GM21825 (cell line): Measurements from ENCODE around the gene CCDC88C.

Experiments
- ATAC-seq: cut with Tn5 transposase; IDR thresholded peaks from one replicate; pipeline ENCODE4 v1.9.1; 2021; ENCODE audit warnings: mild to moderate bottlenecking, moderate library complexity; ENCODE audit not compliant: unreplicated experiment

The CCDC88C gene

DNA sequence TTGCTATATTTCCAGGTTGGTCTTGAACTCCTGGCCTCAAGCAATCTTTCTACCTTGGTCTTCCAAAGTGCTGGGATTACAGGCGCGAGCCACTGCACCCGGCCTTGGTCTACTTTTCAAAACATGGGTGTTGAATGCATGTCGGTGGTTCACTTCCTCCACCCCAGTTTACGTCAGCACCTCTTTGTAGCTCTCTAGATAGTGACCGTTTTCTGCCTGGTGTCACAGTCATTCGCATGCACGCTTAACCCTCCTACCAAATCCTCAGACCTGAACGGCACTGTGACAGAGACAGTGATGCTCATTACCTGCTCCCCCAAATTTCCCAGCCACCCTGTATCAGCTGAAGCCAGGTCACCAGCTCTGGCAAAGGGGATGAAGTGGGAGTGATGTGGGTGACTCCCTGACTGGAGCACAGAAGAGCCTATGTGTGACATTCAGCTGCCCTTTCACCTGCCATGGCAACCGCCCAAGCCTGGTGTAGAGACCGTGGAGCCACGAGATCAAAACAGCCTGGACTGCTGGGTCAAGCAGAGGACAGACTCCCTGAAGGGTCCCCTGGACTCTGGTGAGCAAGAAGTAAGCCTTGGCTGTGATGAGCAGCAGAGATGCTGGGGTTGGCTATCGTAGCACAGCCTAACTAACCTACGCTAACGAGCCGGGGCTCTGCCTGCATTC is 106.9 kb downstream of the CCDC88C start:
- no peak for ATAC-seq

DNA sequence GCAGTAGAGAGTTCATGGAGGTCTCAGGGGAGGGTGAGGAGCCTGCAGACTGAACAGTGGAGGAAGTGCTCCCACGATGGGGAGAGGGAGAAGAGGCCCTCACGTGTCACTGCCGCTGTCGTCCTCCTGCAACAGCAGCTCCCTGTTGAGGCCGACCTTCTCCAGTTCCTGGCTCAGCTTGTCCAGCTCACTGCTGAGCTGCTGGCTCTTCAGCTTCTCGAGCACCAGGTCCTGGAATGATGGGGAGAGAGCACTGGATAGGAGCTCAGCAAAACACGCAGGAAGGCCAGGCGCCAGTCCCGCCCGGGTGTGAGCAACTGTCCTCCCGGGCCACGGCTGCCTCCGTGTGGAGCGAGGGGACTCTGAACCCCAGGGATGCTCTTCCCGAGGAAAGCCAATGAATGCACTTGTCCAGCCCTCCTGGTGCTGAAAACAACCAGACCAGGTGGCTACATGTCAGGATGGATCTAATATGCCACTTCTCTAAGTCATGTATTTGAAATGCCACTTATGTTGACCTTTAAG is 107.8 kb downstream of the CCDC88C start:
- ATAC-seq = no peak

DNA sequence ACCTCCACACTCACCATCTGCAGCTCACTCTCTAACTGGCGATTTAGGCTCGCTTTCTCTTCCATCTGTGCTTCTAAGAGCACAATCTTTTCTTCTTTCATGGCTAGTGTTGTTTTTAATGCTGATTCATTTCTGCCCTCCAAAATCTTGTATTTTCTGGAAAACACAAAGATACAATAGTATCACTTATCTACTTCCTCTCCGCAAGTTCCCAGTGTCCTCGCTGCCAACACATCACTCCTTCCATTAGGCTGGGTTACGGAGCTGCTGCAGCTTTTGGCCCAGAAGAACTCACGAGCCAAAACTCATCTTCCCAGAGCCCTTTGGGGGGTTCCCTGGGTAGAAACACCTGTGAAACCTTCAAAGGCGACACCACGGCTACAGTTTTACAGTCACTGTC is 109.3 kb downstream of the CCDC88C start:
- no peak for ATAC-seq

DNA sequence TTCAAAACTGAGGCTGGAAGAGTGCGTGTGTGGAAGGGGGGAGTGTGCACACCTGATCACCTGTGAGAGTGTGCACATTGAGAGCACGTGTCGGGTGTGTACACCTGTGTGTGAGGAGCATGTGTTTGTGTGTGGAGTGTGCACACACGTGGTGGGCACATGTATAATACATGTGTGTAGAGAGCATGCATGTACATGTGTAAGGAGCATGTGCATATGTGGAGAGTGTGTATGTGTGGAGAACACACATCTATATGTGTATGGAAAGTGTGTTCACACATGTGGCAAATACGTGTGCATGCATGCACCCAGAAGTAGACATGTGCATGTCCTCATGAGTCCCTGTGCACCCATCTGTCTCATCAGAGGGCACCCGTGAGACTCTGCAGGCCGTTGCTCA is 110.0 kb downstream of the CCDC88C start:
- no peak for ATAC-seq

DNA sequence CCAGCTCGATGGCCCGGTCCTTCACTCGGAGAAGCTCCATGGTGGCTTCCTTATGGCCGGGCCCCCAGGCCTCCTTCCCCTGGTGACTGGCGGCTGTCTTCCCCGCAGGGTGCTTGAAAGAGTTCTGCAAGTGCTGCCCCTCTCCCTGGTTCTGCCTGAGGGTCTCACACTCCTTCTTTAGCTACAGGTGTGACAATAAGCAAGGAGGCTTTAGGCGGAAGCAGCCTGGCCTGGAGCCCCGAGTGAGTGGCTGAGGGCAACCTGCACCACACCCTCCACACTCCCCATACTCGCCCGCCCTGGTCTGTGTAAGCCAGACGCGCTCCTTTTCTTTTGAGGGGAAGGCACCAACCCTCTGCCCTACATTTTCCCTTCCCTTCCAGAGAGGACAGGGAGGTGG is 110.6 kb downstream of the CCDC88C start:
- no peak for ATAC-seq

DNA sequence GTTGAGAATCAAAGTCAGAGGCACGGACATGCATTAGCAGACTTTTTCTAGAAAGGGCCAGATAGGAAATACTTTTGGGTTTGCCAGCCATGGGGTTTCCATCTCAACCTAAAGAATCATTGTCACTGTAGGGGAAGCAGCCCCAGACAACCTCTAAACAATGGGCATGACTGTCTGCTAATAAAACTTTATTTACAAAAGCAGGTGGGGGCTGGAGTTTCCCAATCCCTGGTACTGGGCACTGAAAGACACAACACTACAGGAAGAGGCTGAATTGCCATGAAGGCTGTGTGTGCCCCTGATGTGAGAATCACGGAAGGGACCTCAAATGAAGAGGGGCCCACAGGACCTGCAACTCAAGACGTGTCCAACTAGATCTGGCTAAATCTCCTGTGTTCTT is 111.1 kb downstream of the CCDC88C start:
- ATAC-seq = no peak

DNA sequence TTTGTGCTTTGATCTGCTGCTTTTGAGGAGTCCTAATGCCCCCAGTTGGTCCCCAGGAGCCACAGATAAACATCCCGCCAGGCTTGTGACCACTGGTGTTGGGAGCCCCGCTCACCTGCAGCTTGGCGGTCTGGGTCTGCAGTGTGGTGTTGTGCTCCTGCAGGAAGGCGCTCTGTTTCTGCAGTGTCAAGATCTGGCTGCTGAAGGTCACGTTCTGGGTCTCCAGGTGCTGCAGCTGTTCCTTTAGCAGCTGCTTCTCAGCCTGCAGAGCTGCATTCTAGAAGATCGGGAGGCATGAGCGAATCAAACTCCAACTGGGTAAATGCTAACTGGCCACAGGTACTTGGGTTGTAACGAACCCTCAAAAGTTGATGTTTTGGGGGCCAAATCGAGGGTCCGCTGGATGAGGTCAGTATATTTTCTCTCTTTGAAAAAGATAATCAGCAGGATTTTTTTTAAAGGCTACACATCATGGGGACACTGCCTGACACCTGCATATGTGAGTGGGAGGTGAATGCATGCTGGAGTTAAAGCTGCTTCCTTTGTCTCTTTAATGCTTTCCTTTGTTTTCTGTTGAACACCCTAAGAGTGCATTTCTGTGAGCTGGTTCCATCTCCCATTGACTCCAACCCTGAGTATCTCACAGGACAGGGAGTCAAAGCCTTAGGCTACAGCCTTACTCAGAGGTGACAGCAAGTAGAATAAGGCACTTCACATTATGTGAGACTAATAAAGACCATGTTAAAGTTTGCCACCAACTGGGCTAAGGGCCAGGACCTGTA is 111.8 kb downstream of the CCDC88C start:
- no peak for ATAC-seq

DNA sequence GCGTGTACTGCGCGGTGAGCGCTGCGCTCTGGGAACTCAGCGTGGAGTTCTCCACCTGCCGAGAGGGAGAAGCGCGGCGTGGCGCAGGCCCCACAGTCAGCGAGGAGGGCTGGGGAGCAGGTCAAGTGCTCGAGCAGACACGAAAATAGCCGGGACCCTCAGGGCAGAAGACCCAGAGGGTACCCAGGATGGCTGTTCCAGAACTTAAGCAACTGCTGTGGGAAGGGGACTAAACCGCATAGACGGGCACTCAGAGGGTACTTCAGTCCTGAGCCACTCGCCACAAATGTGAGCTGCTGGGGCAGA is 113.7 kb downstream of the CCDC88C start:
- ATAC-seq = no peak

DNA sequence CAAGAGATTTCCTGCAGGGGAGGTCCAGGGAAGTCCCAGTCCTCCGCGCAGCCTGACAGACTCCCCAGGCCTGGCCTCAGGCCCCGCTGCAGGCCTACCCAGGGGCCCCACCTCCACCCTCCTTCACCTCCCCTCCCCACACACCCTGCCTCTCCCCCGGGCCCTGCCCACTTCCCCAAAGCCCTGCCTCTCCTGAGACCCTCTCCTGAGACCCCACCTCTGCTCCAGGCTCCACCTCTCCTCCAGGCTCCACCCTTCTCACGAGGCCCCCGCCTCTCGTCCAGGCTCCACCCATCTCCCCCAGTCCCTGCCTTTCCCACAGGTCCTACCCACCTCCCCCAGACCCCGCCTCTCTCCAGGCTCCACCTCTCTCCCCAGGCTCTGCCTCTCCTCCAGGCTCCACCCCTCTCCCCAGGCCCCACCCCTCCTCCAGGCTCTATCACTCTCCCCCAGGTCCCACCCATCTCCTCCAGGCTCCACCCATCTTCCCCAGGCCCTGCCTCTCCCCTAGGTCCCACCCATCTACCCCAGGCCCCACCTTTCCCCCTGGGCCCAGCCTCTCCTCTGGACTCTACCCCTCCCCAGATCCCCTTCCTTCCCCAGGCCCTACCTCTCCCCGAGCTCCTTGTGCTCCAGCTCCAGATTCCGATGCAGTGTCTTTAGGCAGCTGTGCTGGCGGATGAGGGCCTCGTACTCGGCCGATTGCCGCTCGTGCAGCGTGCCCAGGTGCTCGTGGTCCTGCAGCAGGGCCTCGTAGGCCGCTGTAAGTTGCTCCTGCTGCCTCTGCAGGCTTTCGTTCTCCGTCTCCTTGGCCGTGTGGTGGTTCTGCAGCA is 114.3 kb downstream of the CCDC88C start:
- ATAC-seq = peak; percentile 66

DNA sequence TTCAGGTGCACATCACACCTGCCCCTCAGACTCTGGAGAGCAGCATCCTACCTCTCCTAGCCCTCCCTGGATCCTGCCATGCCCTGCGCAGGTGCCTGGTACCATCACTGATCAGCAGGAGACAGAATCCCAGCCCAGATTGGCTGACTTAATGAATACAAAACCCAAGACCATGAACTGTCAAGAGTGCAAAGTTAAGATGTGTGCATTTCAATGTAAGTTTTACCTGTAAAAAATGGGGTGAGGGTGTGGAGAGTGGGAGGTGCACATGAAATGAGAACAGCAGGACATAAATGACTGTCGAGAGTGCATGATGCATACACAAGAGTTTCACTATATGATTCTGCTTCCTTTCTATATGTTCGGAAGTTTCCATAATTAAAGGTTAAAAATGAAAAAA is 115.2 kb downstream of the CCDC88C start:
- no peak for ATAC-seq

DNA sequence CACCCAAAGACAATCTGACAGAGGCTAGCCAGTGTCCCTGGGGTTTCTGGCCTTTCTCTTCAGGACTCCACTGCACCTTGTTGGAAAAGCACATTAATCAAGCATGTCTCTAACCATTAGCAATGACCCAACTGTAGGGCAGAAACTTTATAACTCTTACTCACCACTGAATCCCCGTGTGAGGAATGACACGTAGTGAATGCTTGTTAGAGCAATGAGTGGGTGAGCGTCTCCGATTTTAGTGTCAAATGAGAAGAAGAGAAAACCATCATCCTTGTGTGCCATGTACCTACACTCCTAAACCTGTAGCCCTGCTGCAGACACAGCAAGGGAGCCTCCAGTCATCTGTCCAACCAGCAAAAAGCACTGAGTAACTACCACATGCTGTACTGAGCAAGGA is 116.7 kb downstream of the CCDC88C start:
- no peak for ATAC-seq

DNA sequence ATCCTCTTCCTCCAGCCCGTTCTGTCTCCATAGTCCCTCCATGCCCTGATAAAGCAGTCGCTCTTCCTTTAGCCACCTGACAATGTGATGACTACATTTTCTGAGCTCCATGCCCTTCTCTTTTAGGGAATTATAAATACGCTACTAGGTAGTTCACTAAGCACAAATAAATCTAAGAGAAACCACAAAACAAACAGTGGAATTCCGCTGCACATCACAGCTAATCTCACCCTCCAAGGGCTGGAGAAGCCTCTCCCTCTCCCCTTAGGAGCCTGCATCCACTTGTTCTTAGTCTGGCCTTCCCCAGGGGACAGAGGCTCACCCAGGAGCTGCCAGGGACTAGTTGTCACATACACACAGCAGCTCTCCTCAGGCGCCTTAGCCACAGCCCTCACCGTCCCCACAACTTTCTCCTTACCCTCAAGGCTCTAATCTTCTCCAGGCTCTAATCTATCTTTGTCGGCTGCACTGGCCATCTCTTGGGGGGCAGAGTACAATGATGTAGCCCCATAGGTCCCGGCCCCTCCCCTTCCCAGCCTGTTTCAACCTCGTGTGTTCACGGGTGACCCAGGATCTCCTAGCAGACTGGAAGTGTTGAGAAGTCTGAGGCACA is 117.2 kb downstream of the CCDC88C start:
- no peak for ATAC-seq

DNA sequence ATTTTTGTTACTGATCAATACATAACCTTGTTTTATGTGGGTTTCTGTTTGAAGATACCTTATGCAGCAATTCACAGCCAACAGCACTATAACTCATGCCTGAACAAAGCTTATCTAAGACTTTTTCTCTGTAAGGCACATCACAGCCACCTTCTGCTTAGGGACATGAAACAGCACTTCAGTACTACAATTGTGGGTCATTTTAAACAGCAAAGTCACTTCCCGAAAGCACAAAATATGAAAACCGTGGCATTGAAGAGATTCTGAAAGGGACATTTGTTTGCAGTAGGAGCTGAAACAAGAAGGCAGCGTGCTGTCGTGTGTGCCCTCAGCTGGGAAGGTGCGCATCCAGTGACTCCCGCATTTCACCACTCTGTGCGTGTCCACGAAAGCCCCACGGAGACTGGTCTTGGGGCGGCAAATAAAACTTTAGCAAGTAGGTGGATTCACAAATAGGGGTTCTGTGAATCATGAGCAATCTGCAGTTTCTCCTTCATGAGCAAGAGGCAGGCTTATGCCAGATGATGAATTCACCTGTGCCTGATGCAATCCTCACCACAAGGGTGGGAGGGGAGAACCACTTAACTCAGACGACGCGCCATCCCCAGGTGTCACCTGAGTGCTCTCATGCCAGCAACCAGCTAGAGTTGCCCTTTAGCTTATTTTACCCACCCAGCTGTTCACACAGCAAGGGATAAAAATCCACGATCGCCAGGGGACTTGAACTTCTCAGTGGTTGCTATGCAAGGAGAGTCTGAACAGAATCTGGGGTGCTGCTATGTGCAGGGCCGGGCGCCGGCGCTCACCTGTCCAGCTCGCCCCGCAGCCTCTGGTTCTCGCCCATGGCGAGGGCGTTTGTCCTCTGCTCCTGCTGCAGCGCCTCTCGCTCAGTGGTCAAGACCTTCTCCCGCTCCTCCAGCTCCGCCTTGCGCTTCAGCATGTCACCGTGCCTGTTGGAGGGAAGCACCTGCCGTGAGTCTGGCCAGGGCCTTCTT is 118.2 kb downstream of the CCDC88C start:
- no peak for ATAC-seq

DNA sequence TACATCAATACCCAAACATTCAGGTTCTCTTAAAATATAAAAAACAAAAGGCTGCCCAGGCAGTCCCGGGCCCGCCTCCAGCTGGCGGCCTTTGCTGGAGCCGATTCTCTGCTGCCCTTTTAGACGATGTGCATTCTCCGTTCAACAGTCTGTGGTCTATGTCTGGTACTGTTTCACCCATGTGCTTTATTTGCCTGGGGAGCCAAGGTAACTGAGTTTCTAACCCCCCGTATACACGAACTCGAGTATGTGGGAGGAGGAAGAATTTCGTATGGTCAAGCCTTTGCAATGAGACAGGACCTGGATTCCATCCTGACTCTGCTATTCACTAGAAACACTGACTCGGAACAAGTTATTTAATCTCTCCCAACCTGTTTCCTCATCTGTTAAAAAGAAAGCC is 119.0 kb downstream of the CCDC88C start:
- ATAC-seq = no peak

DNA sequence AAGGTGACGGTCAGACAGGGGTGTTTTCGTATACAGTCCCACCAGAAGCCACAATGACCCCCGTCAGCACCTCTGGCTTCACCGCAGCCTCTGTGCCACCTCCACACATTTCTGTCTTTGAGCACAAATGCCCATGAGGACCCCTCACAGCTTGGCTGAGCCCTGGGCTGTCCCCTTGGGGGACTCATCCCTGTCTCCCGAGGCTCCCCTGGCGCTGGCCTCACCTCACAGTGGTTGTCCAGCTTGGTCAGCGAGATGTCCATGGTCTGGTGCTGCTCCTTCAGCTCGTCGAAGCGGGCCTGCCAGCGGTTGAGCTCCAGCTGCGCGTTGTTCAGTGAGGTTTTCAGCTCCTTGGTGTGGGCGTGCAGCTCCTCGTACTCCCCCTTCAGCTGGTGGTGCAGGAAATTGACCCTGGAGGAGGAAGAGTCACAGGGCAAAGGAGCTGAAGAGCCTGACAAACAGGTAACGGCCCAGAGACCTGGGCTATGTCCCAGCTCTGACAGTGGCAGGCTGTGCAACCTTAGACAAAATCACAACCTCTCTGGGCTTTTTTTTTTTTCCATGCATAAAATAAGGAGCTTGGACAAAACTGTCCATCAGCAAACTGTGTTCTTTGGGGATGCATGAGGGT is 120.4 kb downstream of the CCDC88C start:
- no peak for ATAC-seq

DNA sequence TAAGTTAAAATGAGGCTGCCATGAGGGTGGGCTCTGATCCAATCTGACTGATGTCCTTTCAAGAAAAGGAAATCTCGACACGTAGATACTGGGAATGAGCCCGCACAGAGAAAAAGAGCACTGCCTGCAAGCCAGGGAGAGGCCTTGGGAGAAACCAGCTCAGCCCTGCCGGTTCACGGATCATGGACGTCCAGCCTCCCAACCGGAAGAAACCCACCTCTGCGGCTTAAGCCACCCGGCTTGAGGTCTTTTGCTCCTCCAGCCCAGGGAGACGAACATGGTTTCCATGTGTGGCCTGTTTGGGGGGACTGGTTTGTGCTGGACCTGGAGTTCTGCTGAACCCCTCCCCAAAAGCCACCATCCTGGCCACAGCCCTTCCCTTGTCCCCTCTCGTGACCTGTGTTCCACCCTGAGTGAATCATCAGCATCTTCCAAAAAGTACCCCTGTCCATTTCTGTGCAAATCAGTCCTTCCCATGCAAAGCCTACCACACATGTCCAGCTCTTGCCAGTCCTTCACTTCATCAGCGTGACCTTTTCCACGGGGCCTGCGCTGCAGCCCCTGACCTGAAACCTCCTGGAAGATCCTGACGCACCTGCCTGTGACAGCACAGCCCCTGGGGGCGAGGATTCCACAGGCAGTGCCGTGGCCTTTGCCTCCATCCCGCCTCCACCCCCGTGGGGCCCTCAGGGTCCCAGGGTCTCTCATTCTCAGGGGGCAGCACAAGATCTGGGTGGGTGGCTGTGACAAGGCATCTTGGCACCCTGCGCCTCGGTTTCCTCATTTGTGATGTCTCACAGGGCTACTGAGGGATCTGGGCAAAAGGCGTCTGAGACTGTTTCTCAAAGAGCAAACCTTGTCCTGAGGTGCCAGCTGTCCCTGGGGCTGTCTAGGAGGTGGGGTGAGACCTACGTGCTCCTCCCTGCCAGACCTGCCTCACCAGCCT is 121.5 kb downstream of the CCDC88C start:
- ATAC-seq = no peak

DNA sequence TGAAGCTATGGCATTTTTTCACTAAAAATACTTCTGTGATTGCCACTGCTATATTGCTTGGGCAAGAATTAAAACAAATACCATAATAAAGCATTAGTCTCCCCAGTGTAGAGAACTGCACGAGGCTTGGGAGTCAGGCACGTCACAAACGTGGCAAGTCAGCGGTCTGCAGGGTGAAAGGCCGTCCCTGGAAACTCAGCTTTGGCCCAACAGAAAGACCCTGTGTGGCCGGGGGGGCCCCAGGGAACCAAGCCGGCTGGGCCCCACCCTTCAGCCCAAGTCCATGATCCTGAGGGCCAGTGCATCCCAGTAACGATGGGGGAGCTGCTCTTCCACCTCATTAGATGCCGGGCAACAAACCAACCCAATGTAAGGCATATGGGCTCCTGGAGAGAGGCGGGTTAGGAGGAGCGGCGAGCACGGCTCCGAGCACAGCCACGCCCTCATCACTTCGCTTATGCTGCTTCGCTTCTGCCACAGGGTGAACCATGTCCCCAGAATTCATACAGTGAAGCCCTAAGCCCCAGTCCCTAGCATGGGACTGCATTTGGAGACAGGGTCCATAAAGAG is 122.3 kb downstream of the CCDC88C start:
- no peak for ATAC-seq

DNA sequence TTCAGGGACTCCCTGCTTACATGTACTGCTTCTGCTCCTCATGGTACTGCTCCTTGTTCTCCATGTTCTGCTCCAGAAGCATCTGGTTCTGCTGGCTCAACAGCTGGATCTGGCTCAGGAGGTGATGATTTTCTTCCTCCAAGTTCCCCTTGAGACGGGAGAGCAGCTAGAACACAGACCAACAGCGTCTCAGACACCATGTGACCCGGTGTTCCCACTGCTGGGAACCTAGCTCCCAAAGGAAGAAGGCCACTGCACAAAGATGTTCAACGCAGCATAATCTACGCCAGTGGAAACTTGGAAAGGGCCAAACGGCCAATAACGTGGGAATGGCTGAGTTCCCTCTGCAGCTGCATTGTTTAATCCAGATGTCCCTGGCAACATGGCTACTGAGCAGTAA is 123.5 kb downstream of the CCDC88C start:
- no peak for ATAC-seq
